ENCODE data around the gene CTSA. TPM values are rescaled to one million over a fixed set of nuclear protein-coding genes. Genes with fewer than 3 reads are reported as not detected.
"Not testable (repeated sequence)": the region's sequence is repeated elsewhere in the genome, so short reads cannot be mapped to it uniquely, and the experiment has no call there.

Gene CTSA
- total RNA-seq, 1 donor from 2014 or later: 15.1 TPM

- Mint-ChIP-seq H3K4me3 (no peak overlapping the region), H3K27me3 (ENCODE audit: insufficient read depth, low read depth) (peaks cover 12% of the 10 kb centered on the region), H3K9me3 (no peaks in the 10 kb centered on the region), H3K4me1 (peaks cover 18% of the 10 kb centered on the region), H3K27ac (no peak overlapping the region), H3K36me3 (no peaks in the 10 kb centered on the region)
- no peak for DNase-seq (ENCODE audit: low spot score)
- H4K20me1 ChIP-seq (ENCODE audit: low read depth): no peaks in the 10 kb centered on the region
- H3K79me2 ChIP-seq (ENCODE audit: low read depth): no peaks in the 10 kb centered on the region
- H2AFZ ChIP-seq (replicated peaks): no peak overlapping the region
- peak overlapping the region; percentile 61 for H3K27ac ChIP-seq
- no peaks in the 10 kb centered on the region for H3K9me3 ChIP-seq (ENCODE audit: low read depth)
- TF ChIP-seq CTCF (IDR thresholded peaks at IDR 0.05) (no peak), EZH2phosphoT487 (IDR thresholded peaks at IDR 0.05) (no peak), EZH2 (IDR thresholded peaks at IDR 0.05) (no peak)
- H3F3A ChIP-seq (ENCODE audit: low read depth): peaks cover 30% of the 10 kb centered on the region
- peaks cover 13% of the 10 kb centered on the region for H3K4me1 ChIP-seq
- no peaks in the 10 kb centered on the region for H3K36me3 ChIP-seq
- no peak overlapping the region for H3K4me3 ChIP-seq
- no peak overlapping the region for H3K4me2 ChIP-seq
- H3K9ac ChIP-seq: no peak overlapping the region
- H3K27me3 ChIP-seq: no peaks in the 10 kb centered on the region
Observed at GRCh38 chr20:45926731-45927070, 35.6 kb downstream of the CTSA start.

- peaks cover 19% of the 10 kb centered on the region for H3K4me1 Mint-ChIP-seq
- no peaks in the 10 kb centered on the region for H3K36me3 Mint-ChIP-seq
- no peak overlapping the region for H3K9ac ChIP-seq
- H3K27me3 ChIP-seq: no peaks in the 10 kb centered on the region
- H4K20me1 ChIP-seq (ENCODE audit: low read depth): no peaks in the 10 kb centered on the region
- H3K9me3 ChIP-seq (ENCODE audit: low read depth): no peaks in the 10 kb centered on the region
- peaks cover 12% of the 10 kb centered on the region for H3K27me3 Mint-ChIP-seq (ENCODE audit: insufficient read depth, low read depth)
- H3K79me2 ChIP-seq (ENCODE audit: low read depth): peaks cover 3% of the 10 kb centered on the region
- H3K4me2 ChIP-seq: no peak overlapping the region
- no peak overlapping the region for H2AFZ ChIP-seq (replicated peaks)
- H3K27ac Mint-ChIP-seq: no peak overlapping the region
- no peaks in the 10 kb centered on the region for H3K9me3 Mint-ChIP-seq
- H3K4me1 ChIP-seq: peaks cover 13% of the 10 kb centered on the region
- no peak for DNase-seq (ENCODE audit: low spot score)
- H3K36me3 ChIP-seq: no peaks in the 10 kb centered on the region
- no peak overlapping the region for H3K4me3 ChIP-seq
- TF ChIP-seq CTCF (IDR thresholded peaks at IDR 0.05) (no peak), EZH2phosphoT487 (IDR thresholded peaks at IDR 0.05) (no peak), EZH2 (IDR thresholded peaks at IDR 0.05) (no peak)
- no peak overlapping the region for H3K4me3 Mint-ChIP-seq
- peak overlapping the region; percentile 61 for H3K27ac ChIP-seq
- H3F3A ChIP-seq (ENCODE audit: low read depth): peaks cover 30% of the 10 kb centered on the region
Observed at GRCh38 chr20:45927071-45927878, 36.1 kb downstream of the CTSA start.

GRCh38 chr20:45931680-45932079 is 40.5 kb downstream of the CTSA start:
- H3K27ac Mint-ChIP-seq; H3K9me3 ChIP-seq (ENCODE audit: low read depth); H3K4me2 ChIP-seq; DNase-seq (ENCODE audit: low spot score); H3K4me1 ChIP-seq; H3K36me3 ChIP-seq; H3K27me3 ChIP-seq; H3K9ac ChIP-seq; H3K9me3 Mint-ChIP-seq; H3K4me3 Mint-ChIP-seq; H3K27me3 Mint-ChIP-seq (ENCODE audit: insufficient read depth, low read depth); H2AFZ ChIP-seq (replicated peaks); H3K36me3 Mint-ChIP-seq; H3K4me3 ChIP-seq; H3K27ac ChIP-seq: not testable (repeated sequence)
- Histone ChIP-seq H4K20me1 (ENCODE audit: low read depth) (peaks cover 18% of the 10 kb centered on the region), H3F3A (ENCODE audit: low read depth) (peaks cover 37% of the 10 kb centered on the region), H3K79me2 (ENCODE audit: low read depth) (peaks cover 39% of the 10 kb centered on the region)
- H3K4me1 Mint-ChIP-seq: peaks cover 13% of the 10 kb centered on the region

Data from neural progenitor cell (in vitro differentiated cells).